ENCODE data around the gene CLCNKB. TPM values are rescaled to one million over a fixed set of nuclear protein-coding genes. Genes with fewer than 3 reads are reported as not detected.

CLCNKB gene
- total RNA-seq, 1 experiment from 2014 or later = 0.81 TPM

- H3K36me3 ChIP-seq (ENCODE audit: control insufficient read depth in 1 of 2, insufficient read depth in 2 of 2, low read length in 2 of 2) = no peaks in the 10 kb centered on the region
- no TSS peak for BruUV-seq (replicated peaks)
- H3K4me1 ChIP-seq (ENCODE audit: control insufficient read depth in 1 of 2, insufficient read depth in 2 of 2, low read length in 2 of 2) = no peaks in the 10 kb centered on the region
- ChIA-PET POLR2A (interaction anchor here (1.0 kb wide), 1 partner anchor 198 kb away, joined by 3 read pairs; no protein-coding TSS in a partner anchor), CTCF (interaction anchor here (1.7 to 2.0 kb wide), 2 partner anchors 181 to 205 kb away, joined by 5 to 8 read pairs; no protein-coding TSS in a partner anchor), RAD21 (ENCODE audit: low non-redundant PET in 1 of 2, low total read pairs in 2 of 2, uncharacterized antibody in 2 of 2, unreplicated experiment in 2 of 2) (no interaction called here)
- H3K9me2 ChIP-seq (ENCODE audit: insufficient read depth) = no peaks in the 10 kb centered on the region
- DNase-seq (ENCODE audit: low read depth, low spot score) (no peak), ATAC-seq (no peak)
- no peak overlapping the region for H2AFZ ChIP-seq (ENCODE audit: low read depth, low read length, poor library complexity, severe bottlenecking)
- H3K4me3 ChIP-seq (replicated peaks in 1 of 2; ENCODE audit: low read depth in 1 of 2, low read length in 2 of 2) = no peak overlapping the region
- intact Hi-C loops (cut with micrococcal nuclease) = no loop called here
- no peak overlapping the region for H3K27ac ChIP-seq (ENCODE audit: low read depth, low read length)
- H3K79me2 ChIP-seq (ENCODE audit: insufficient read depth, low read length) = no peaks in the 10 kb centered on the region
- H3K4me2 ChIP-seq (ENCODE audit: low read length) = no peak overlapping the region
- no peaks in the 10 kb centered on the region for H4K20me1 ChIP-seq (ENCODE audit: insufficient read depth)
- no peaks in the 10 kb centered on the region for H3K27me3 ChIP-seq (ENCODE audit: insufficient read depth, low read length)
- H3K9ac ChIP-seq (ENCODE audit: low read length) = no peak overlapping the region
- TF ChIP-seq CEBPB (IDR thresholded peaks at IDR 0.05; ENCODE audit: low read depth) (no peak), ATF3 (IDR thresholded peaks at IDR 0.05) (no peak), REST (IDR thresholded peaks at IDR 0.05; ENCODE audit: low read depth) (no peak), YY1 (IDR thresholded peaks at IDR 0.05; ENCODE audit: extremely low read depth, insufficient replicate concordance, low read depth, low read length) (no peak), CBX3 (IDR thresholded peaks at IDR 0.05; ENCODE audit: low read depth) (no peak), RAD21 (IDR thresholded peaks at IDR 0.05; ENCODE audit: low read depth) (no peak), EZH2phosphoT487 (IDR thresholded peaks at IDR 0.05; ENCODE audit: borderline replicate concordance) (no peak), POLR2A (IDR thresholded peaks at IDR 0.05; ENCODE audit: borderline replicate concordance, extremely low read depth, insufficient read depth, insufficient read length) (no peak), ZFX (IDR thresholded peaks at IDR 0.05) (no peak), EGR1 (IDR thresholded peaks at IDR 0.05; ENCODE audit: low read depth) (no peak), ZBTB33 (IDR thresholded peaks at IDR 0.05; ENCODE audit: extremely low read depth, insufficient replicate concordance, low read length) (no peak), TCF7L2 (IDR thresholded peaks at IDR 0.05; ENCODE audit: borderline replicate concordance, extremely low read depth, insufficient read depth, insufficient read length) (no peak), POLR2AphosphoS5 (IDR thresholded peaks at IDR 0.05; ENCODE audit: low read depth, low read length) (no peak), CTCF (IDR thresholded peaks at IDR 0.05 in 2 of 3, conservative IDR thresholded peaks at IDR 0.05 in 1 of 3; ENCODE audit: borderline replicate concordance in 1 of 3, insufficient read depth in 1 of 3, low read depth in 2 of 3, low read length in 2 of 3) (no peak), ZNF274 (IDR thresholded peaks at IDR 0.05; ENCODE audit: low read depth, low read length) (no peak), JUND (IDR thresholded peaks at IDR 0.05) (no peak)
- H3K9me3 ChIP-seq (ENCODE audit: control insufficient read depth in 1 of 2, insufficient read depth in 1 of 2, low read depth in 1 of 2, low read length in 2 of 2) = no peaks in the 10 kb centered on the region
Measured at GRCh38 chr1:15997076-15997585, 46.5 kb upstream of the CLCNKB start.

All from HCT116 (cell line).